AG20443 (cell line): ENCODE results near the gene SSX2IP.
A peak's percentile ranks its signal among the peaks of the same experiment; 100 is the strongest.
"Not testable (repeated sequence)": the region's sequence is repeated elsewhere in the genome, so short reads cannot be mapped to it uniquely, and the experiment has no call there.

ENCODE experiments used
- DNase-seq: peaks from one replicate; pipeline ENCODE4 v3.0.0; 2012; ENCODE audit warnings: low spot score, mixed read lengths

Gene SSX2IP

DNA sequence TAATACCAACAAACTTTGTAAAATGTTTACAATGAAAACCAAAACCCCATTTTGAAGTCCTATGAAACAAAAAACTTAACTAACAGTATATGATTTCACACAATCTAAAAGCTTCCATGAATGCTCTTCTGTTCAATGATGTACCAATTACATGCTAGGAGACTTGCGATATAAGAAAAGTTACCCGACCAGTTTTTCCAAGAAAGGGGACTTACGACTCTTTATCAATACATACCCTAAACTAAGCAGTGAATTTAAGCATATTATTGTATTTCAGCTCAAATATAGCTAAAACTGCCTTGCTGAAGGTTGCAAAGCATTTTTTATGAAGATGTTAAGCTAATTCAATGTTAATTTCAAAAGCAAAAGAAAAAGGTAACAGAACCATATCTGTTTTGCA, 15.6 kb downstream of the SSX2IP start:
- no peak for DNase-seq

DNA sequence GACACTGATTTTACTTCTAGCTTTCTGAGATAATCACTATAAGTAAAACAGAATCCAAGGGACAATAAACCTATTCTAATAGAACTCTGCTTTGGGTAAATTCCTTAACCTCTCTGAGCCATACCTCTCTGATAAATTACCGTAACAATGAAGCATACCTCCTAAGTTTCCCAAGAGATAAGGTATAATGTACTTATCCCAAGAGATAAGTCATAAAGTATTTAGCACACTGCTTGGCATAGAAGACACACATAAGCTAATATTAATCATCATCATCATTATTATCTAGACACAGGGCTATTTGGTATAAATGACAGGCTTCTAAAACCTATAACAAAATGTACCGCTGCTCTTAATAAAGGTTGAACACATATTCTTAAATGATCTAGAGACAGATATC, 16.2 kb downstream of the SSX2IP start:
- no peak for DNase-seq

DNA sequence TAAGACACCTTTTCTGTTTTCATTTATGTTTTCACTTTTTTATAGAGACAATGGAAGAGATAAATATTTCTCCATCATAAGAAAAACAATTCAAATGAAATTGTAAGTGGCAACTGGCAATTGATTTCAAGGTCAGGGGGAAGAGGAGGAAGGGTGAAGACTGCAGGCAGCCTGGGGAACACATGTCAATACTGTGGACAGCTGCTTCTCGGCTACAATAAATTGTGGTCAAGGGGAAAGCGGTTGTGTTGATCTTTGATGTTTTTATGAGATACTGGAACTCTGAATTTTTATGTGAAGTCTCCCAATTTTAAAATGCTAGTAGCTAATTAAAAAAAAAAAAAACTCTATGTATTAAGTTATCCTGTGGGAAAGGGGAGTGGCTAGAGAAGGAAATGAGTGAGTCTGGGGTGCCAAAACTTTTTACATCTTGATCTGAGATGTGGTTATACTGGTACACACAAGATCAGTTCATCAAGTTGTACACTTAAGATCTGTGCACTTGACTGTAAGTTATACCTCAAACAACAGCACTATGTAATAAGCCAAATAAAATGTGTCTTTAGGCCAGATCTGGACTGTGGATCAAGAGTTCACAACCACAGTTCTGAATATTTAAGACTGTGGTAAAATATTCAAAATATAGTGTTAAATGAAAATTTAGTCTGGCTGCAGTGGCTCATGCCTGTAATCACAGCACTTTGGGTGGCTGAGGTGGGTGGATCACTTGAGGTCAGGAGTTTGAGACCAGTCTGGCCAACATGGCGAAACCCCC, 18.0 kb downstream of the SSX2IP start:
- no peak for DNase-seq

DNA sequence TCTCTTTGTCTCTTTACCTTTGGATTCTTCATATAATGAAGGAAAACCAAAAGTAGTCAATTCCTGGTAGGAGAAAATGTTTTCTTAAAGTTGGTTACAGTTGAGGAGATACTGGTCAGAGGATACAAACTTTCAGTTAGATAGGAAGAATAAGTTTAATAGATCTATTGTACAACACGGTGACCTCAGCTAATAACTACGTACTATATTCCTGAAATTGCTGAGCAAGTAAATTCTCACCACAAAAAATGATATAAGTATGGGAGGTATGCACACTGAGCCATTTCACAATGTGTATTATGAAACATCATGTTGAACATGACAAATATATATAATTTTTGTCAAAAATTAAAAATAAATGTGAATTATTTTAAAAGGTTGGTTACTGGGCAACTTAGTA, 20.4 kb downstream of the SSX2IP start:
- DNase-seq = no peak

DNA sequence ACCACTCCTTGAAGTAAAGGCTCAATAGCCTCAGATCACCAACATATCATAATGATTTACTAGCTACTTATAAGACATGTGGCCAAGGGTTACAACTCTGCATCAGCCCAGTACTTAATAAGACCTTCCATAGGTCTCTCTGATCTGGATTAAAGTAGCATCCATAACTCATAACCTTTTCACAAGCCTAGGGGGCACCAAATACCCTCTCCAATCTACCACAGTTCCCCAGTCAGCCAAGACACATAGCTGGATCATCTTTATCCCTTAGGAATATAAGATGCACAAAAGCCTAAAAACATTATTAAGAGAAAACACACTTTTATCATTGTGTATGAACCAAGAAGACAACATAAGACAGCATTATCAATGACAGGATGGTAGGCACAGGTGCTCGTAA, 22.1 kb downstream of the SSX2IP start:
- DNase-seq = no peak

DNA sequence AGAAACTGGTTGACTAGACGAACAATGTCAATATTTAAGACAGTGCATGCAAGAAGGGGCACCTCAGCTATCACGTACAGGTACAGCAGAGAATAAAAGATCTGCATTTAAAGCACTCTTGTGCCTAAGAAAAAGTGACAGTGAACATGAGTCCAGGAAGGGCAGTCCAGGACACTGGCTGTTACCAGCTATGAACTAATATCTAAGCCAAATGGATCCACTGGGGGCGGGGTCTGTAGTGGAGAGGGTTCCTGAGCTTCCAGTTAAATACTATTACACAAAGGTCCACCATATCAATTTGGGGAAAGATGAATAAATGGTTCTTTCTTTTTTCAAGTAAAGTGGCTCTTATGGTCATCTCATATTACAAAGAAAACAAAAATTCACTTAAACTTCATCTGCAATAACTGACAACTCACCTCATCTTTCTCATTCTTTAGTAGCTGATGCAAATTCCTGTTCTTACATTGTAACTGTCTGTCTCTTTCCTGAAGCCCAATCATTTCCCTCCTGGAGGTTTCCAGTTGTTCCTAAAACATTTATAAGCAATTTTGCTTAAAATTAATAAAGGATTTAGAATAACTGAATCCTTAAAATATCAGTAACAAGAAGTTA, 24.5 kb downstream of the SSX2IP start:
- no peak for DNase-seq

DNA sequence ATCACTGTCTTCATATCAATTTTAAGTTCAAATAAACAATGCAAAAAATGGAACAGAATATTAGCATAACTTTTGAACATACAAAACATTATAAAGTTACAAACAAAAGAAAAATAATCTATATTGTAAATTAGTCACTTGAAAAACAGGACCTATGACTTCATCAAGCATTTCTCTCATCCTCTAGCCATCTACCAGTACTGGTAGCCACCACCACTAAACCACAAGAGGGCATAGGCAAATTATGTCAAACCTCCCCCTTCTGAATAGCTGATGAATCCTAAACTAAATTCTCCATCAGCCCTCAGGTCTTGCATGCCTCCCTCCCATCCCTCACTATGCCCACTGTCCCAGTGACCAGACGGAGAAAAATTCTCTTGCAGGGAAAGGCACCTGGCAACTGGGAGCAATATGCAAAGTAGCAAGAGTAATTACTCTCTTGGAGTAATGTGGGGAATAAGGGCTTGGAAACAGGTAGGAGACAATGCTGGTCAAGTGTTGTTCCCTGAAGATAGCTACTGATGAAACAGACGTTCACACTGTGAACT, 37.1 kb downstream of the SSX2IP start:
- peak; percentile 31 for DNase-seq

DNA sequence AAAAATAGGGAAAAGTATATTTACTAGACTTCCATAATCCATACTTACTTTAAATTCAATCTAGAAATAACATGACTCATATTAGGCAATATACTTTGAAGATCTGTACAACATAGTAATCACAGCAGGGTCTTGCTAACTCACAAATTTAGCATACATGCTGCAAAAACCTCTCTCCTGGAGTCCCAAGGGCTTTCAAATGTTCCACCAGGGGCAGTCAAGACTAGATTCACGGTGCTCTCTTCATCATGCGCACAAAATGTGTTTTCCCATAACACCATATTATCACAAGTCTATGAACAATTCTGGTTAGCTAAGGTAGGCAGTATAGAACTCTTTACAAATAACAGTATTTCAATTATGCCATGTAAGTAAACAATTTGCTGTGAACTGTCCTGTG, 45.8 kb downstream of the SSX2IP start:
- no peak for DNase-seq

DNA sequence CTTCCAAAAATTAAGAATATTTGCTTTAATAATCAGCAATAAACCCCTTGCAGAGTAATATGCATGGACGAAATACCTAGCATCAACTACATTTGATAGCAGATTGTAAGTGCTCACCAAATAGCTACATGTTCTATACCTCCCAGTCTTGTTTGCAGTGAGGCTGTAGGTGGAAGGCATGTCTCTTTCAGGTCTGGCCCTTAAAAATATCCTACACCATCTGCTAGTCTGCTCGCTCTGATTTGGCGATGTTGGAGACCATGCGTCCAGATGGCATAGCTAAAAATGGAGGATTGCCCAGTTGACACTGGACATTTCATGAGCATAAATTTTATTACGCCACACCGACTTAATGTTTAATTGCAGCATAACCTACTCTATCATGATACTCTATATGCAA, 47.1 kb downstream of the SSX2IP start:
- no peak for DNase-seq

DNA sequence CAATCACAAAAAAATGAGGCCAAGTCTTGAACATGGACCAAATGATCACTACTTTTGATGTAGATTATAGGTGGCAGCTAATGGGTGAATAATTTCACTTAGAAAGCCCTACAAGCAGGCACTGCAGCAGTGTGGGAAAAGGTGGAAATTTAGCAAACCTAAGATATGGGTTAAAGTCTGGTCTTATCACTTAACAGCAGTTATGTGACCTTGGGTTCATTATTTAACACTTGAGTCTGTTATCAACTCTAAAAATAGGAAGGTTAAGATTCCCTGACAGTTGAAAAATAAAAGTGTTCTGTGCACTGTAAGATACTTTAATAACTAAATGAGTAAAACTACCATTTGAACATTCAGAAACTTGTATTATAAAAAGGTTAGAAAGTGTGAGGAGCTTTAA, 47.5 kb downstream of the SSX2IP start:
- DNase-seq = no peak

DNA sequence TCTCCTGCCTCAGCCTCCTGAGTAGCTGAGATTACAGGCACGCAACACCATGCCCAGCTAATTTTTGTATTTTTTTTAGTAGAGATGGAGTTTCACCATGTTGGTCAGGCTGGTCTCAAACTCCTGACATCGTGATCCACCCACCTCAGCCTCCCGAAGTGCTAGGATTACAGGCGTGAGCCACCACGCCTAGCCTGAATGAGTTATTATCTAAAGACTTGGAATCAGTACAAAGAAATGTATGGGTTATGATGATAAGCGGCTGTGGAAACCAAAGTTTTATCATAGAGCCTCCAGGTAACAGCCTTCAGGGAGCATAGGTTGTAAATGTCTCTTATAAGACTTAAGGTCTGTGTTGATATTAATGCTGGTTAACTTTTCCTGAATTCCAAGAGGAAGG, 50.5 kb downstream of the SSX2IP start:
- DNase-seq = not testable (repeated sequence)

DNA sequence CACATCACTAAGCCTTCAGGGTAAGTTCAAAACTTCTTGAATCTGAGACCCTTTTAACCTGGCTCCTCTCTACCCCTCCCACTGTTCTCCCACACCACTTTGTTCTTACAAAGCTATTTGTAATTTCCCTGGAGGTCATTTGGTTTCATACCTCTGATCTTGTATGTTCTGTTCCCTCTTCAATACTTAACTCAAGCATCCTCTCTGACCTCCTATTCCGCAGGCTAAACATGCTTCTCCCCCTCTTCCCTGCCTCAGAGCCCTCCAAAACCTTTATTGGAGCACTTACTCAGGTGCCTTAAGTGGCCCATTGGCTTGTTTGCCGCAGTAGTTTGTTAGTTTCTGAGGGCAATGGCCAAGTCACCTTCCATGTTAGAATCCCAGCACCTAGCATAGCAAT, 54.8 kb downstream of the SSX2IP start:
- DNase-seq = no peak

DNA sequence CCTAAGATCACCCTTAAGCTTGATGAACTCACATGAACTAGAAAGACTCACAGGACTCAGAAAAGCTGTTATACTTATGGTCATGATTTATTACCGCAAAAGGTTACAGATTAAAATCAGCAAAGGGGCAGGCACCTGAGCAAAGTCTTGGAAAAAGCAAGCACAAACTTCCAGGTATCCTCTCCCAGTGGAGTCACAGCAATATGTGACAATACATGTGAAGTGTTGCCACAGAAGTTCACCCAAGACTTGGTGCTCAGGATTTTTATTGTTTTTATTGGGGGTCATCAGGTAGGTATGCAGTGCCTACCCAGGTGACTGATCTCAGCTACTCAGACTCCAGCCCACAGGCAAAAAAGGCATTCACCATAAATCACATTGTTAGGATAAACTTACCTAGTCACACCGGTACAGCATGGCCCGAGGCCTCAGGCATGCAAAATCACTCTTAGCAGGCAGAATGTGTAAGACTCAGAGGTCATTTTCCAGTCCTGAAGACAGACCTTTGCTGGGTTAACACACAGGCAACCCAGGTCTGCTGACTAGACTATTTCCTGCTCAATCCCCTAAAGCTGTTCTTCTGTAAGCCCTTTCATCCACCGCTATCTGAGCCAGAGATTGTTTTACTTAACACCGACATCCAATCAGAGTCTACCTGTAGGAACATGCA, 55.6 kb downstream of the SSX2IP start:
- DNase-seq = no peak

DNA sequence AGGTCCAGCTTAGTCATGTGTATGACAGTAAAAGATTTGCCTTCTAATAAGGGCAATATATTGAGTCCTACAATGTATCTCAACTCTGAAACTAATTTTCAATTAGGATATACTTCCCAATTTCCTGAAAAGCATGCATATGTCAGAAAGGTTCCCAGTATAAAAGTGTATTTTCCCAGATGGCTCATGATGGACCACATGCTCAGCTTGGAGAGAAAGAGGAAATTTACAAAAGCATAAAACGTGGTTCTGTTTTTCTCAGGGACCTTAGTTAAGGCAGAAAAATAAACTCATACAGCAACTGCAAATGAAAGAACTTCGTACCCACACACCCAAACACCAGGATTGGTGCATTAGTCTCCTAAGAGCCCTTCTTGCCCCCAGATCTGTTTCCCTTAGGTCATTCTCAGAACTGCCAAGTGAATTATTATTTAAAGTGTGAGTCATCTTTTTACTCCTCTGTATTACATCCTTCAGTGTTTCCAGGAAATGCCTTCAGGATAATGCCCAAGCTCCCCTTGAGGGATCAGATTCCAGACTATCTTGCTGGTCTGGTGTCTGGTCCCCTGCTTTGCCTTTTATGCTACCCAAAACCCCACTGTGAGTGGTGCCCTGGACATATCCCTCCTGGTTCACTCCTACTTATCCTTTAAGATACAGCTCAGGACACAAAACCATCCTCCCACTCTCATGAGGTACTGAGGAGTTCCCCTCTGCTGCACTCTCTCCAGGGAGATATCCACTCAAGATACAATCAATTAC, 57.4 kb downstream of the SSX2IP start:
- DNase-seq = peak; percentile 67

DNA sequence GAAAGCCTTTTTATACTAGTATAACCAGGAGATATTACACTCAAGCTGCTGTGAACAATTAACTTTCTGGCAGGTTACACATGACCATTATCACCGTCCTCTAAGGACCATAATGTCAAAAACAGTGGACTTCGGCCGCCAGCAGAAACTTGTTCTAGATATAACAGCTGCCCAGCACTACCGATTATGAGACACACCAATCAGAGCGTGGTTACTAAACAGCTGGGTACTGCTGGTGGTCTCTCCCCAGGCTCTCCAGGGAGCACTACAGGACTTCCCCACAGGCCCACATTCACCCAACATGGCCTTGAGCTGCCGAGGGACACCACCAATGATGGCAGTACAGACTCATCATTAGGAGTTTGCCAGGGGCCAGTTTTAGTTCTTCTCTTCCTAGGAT, 58.1 kb downstream of the SSX2IP start:
- DNase-seq = no peak

DNA sequence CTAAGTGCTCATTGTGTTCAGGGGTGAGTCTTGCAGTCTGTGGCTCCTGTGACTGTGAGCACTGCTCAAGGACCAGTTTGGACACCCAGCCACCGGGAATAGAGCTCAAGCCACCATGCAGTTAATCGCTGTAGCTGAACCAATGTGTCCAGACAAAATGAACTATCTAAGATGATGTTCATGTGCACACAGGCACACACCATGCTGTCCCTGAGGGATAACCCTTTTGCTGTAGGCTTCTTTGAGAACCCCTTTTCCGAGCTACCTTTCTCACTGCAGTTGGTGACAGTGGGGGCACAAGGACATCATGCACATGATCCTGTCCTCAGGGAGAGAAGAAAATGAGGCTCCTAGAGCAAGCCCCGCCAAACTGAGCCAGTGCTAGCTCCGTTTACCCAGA, 65.4 kb downstream of the SSX2IP start:
- no peak for DNase-seq

DNA sequence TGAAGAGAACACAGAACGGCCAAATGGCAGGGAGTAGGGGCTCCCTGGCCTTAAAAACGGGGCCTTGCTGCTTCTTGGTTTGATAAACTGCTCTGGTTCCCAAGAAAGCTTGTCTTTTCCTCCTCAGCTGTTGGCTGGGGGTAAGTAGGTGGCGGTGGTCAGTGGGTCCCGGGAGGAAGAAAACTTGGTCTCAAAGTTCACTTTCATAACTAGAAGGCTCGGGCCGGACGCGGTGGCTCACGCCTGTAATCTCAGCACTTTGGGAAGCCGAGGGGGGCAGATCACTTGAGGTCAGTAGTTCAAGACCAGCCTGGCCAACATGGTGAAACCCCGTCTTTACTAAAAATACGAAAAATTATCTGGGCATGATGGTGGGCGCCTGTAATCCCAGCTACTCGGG, 68.7 kb downstream of the SSX2IP start:
- DNase-seq = no peak

DNA sequence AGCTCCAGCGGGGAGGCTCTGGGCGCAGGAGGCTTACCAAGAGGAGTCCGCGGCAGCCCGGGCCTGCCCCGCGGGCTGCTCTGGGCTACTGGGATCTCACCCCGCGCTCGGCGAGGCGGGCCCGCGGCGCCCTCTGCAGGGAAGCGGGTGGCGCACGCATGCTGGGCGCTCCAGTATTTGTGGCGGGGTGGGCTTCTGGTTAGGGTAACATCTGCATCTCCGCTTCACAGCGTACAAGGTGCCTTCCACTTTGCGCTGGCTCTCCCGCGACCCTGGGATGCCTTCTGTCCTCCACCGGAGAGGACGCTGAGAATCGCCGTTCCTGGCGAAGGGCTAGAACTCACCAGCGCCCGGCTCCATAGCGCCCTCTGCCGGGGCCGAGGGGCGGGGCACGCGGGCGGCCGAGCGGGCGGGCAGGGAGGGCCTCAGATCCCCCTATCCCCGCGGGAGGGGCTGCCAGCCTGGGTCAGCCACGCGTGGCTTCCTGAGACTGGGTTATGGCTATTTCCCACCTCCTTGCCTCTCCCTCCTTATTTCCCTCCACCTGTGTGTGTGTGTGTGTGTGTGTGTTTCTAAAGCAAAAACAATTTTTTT, 69.4 kb downstream of the SSX2IP start:
- DNase-seq = peak; percentile 95

DNA sequence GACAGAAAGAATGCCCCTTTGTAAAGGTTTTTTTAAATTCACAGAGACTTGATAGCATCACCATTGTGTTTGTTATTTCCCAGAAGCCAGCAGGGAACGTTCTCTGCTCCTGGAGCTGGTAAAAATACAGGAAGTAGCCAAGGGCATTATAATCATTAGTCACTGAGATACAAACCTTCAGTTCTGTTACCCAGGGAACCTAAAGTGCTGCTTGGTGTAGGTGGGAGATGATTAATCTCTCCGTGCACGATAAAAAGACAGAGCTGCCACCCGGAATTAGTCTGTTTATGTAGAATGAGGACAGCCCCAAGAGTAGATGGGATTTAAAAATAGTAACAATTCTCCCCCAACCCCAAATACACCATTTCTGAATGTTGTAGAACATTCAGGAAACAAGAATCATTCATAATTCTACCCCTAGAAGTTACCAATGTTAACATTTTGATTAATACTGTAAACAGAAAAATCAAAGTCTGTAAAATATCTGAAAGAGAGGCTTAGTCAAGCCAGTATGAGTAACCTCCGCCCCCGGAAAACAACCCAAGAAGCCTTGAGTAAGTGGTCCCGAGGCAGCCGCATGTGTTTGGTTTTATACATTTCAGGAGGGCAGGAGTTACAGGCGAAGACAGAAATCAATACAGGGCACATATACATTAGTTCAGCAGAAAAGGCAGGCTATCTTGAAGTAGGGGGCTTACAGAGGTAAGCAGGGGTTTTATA, 70.7 kb downstream of the SSX2IP start:
- peak; percentile 65 for DNase-seq

DNA sequence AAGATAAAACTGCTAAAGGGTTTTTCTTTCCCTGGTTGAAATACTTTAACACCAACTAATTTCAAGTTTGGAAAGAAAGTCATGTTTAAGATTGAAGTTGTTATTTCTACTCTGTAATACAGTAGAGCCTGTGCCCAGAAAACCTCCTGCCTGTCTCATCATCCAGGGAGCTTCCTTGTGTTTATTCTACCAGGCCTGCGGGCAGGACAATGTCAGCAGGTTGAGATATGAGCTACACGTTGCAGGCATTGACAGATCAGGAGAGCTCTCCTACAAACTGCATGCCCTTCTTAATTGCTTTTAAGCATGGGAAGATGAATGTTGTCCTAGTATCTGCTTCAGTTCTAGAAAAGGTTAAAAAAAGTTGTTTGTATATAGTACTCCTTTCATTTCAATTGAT, 72.9 kb downstream of the SSX2IP start:
- DNase-seq = no peak

DNA sequence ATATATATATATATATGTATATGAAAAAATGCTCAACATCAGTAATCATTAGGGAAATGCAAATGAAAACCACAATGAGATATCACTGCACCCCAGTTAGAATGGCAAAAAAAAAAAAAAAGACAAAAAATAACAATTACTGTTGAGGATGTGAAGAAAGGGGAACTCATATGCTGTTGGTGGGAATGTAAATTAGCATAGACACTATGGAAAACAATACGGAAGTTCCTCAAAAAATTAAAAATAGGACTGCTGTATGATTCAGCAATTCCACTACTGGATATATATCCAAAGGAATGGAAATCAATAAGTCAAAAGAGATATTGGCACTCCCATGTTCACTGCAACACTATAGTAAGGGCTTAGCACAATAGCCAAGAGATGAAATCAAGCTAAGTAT, 74.5 kb downstream of the SSX2IP start:
- DNase-seq = no peak
